Neural crest cell (in vitro differentiated cells): ENCODE results near the gene PRKCZ. TPM values are rescaled to one million over a fixed set of nuclear protein-coding genes. Genes with fewer than 3 reads are reported as not detected.

Experiments used
- DNase-seq: peaks from one replicate; pipeline ENCODE4 v3.0.0; 2021; ENCODE audit warnings: low read depth, mixed read lengths, low spot score
- H3K27ac Mint-ChIP-seq: one replicate; pipeline ENCODE4 v1.8.0; 2021; ENCODE audit warnings: mild to moderate bottlenecking, mixed read lengths; ENCODE audit not compliant: unreplicated experiment
- H3K27me3 Mint-ChIP-seq: 2 replicates; pipeline ENCODE4 v1.8.0; 2021; ENCODE audit warnings: low read depth, mild to moderate bottlenecking, mixed read lengths
- H3K36me3 Mint-ChIP-seq: 2 replicates; pipeline ENCODE4 v1.8.0; 2021; ENCODE audit warnings: low read depth, mild to moderate bottlenecking, mixed read lengths
- H3K4me1 Mint-ChIP-seq: 2 replicates; pipeline ENCODE4 v1.8.0; 2021; ENCODE audit warnings: mixed read lengths
- H3K4me3 Mint-ChIP-seq: one replicate; pipeline ENCODE4 v1.8.0; 2021; ENCODE audit warnings: mild to moderate bottlenecking, mixed read lengths
- H3K9me3 Mint-ChIP-seq: 2 replicates; pipeline ENCODE4 v1.8.0; 2021; ENCODE audit warnings: mixed read lengths
- CTCF ChIP-seq: fragments of 200-600 bp; sonication (generic); conservative IDR thresholded peaks from 2 replicates; pipeline ENCODE4 v1.5.0; 2021; ENCODE audit warnings: antibody characterized with exemption, mild to moderate bottlenecking
- total RNA-seq: library from RNA; stranded (reverse); gene quantifications from 2 replicates; pipeline ENCODE4 v1.2.1, GENCODE V29; 2021

Gene PRKCZ
- total RNA-seq, 1 donor from 2014 or later, result 8.6 TPM

- Mint-ChIP-seq H3K27ac (no peak overlapping the region), H3K4me1 (peaks cover 4% of the 10 kb centered on the region), H3K9me3 (no peaks in the 10 kb centered on the region), H3K27me3 (peaks cover 52% of the 10 kb centered on the region), H3K4me3 (no peak overlapping the region), H3K36me3 (no peaks in the 10 kb centered on the region)
- no peak for DNase-seq
- TF ChIP-seq CTCF, result no peak
These were observed 28.0 kb upstream of the PRKCZ start for GRCh38 chr1:2022063-2022770.

- Mint-ChIP-seq H3K27me3 (peaks cover 42% of the 10 kb centered on the region), H3K27ac (no peak overlapping the region), H3K4me3 (no peak overlapping the region), H3K4me1 (peaks cover 4% of the 10 kb centered on the region), H3K36me3 (no peaks in the 10 kb centered on the region), H3K9me3 (no peaks in the 10 kb centered on the region)
- DNase-seq, result no peak
- no peak for TF ChIP-seq CTCF
These were observed 27.0 kb upstream of the PRKCZ start for GRCh38 chr1:2023187-2023586.

GRCh38 chr1:2024451-2024850 lies 25.8 kb upstream of the PRKCZ start:
- Mint-ChIP-seq H3K4me3 (no peak overlapping the region), H3K27ac (no peak overlapping the region), H3K36me3 (no peaks in the 10 kb centered on the region), H3K4me1 (no peaks in the 10 kb centered on the region), H3K27me3 (peaks cover 37% of the 10 kb centered on the region), H3K9me3 (no peaks in the 10 kb centered on the region)
- TF ChIP-seq CTCF, result no peak
- no peak for DNase-seq

GRCh38 chr1:2024887-2025286 lies 25.3 kb upstream of the PRKCZ start:
- no peaks in the 10 kb centered on the region for H3K9me3 Mint-ChIP-seq
- no peaks in the 10 kb centered on the region for H3K4me1 Mint-ChIP-seq
- peaks cover 35% of the 10 kb centered on the region for H3K27me3 Mint-ChIP-seq
- H3K36me3 Mint-ChIP-seq, result no peaks in the 10 kb centered on the region
- H3K4me3 Mint-ChIP-seq, result no peak overlapping the region
- DNase-seq, result no peak
- H3K27ac Mint-ChIP-seq, result no peak overlapping the region
- TF ChIP-seq CTCF, result no peak

- Mint-ChIP-seq H3K27ac (no peak overlapping the region), H3K9me3 (no peaks in the 10 kb centered on the region), H3K4me3 (no peak overlapping the region), H3K27me3 (peaks cover 29% of the 10 kb centered on the region), H3K4me1 (peaks cover 4% of the 10 kb centered on the region), H3K36me3 (no peaks in the 10 kb centered on the region)
- no peak for DNase-seq
- no peak for TF ChIP-seq CTCF
These were observed 24.7 kb upstream of the PRKCZ start for GRCh38 chr1:2025491-2025981.
